Measurements from ENCODE around the gene FARP1.

Gene FARP1

DNA sequence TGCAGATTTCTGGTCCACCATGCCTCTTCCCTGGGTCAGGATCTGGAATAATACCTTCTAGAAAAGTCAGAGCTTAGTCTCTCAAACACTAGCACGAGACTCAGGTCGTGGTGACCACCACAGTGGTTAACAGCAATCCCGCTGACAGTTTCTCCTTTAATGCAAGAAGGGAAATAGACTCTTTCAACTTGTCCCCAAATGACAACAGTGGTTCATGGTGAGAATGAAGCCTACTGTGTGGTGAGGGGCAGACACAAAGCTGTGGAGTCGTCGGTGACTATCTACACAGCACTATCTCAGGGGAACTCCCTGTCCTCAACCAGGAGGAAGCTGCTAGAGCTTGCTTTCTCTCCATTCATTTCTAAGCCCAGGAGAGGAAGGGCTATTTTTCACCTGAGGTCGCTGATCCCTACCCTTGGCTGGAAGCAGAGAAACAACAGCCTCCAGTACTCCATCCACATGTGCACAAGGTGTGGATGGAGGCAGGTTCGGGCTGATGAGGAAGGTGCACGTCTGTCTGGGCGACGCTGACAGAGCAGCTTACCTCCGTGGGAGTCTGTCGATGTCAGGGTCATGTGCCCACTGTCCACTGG lies 361.6 kb downstream of the FARP1 start:
- H4K20me1 ChIP-seq (ENCODE audit: control insufficient read depth, insufficient read depth, low read depth, low read length), result peaks cover 51% of the 10 kb centered on the region
- H3K27me3 ChIP-seq (ENCODE audit: control insufficient read depth, low read length), result no peaks in the 10 kb centered on the region

More for the DNA sequence above, 361.6 kb downstream of the FARP1 start:
- H3K9me2 ChIP-seq (replicated peaks; ENCODE audit: control insufficient read depth, low read length), result no peaks in the 10 kb centered on the region
- H3K79me2 ChIP-seq (ENCODE audit: control insufficient read depth, low read length), result peaks cover 99% of the 10 kb centered on the region
- no peak overlapping the region for H3K27ac ChIP-seq (ENCODE audit: low read depth, low read length)
- peaks cover 53% of the 10 kb centered on the region for H3K36me3 ChIP-seq (ENCODE audit: control insufficient read depth, low read length)
- no peak for TF ChIP-seq EZH2phosphoT487 (IDR thresholded peaks at IDR 0.05; ENCODE audit: borderline replicate concordance, low read length)
- TF ChIP-seq, protein P1, sequence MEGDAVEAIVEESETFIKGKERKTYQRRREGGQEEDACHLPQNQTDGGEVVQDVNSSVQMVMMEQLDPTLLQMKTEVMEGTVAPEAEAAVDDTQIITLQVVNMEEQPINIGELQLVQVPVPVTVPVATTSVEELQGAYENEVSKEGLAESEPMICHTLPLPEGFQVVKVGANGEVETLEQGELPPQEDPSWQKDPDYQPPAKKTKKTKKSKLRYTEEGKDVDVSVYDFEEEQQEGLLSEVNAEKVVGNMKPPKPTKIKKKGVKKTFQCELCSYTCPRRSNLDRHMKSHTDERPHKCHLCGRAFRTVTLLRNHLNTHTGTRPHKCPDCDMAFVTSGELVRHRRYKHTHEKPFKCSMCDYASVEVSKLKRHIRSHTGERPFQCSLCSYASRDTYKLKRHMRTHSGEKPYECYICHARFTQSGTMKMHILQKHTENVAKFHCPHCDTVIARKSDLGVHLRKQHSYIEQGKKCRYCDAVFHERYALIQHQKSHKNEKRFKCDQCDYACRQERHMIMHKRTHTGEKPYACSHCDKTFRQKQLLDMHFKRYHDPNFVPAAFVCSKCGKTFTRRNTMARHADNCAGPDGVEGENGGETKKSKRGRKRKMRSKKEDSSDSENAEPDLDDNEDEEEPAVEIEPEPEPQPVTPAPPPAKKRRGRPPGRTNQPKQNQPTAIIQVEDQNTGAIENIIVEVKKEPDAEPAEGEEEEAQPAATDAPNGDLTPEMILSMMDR (IDR thresholded peaks at IDR 0.05; ENCODE audit: low read depth, low read length, poor library complexity, severe bottlenecking), result no peak
- H3F3A ChIP-seq (ENCODE audit: control insufficient read depth, insufficient read depth), result no peaks in the 10 kb centered on the region
- peaks cover 1% of the 10 kb centered on the region; the same call in 1 of the 2 replicates for H3K4me1 ChIP-seq (ENCODE audit: control insufficient read depth, low read length)
- H3K4me2 ChIP-seq (ENCODE audit: low read length), result no peak overlapping the region
- no peak overlapping the region for H3K4me3 ChIP-seq (ENCODE audit: low read length)
- H3K9me3 ChIP-seq (ENCODE audit: control insufficient read depth, insufficient read depth, low read length), result no peaks in the 10 kb centered on the region

All from DOHH2 (cell line).